ENCODE results near the gene MOCOS. TPM values are rescaled to one million over a fixed set of nuclear protein-coding genes. Genes with fewer than 3 reads are reported as not detected.

Gene MOCOS
- total and polyA plus RNA-seq, 3 experiments from 2014 or later: 0.04 to 0.13 (median 0.07) TPM

DNA sequence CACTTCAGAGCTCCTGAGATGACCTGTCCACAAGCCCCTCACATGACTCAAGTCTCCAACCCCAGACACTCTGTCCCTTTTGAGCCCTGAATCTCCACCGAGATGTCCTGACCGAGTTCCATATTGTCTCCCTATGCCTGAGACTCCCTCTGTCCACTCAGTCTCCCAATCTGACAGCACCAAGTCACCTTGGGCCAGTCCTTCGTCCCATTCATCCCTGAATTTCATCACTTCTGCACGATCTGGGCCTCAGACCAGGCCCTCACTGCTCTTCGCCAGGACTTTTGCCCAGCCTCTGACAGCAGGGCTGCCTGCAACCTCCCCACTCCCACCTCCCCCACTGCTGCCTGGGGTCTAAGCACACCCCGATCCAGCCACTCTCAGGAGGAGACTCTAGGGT, 4.3 kb upstream of the MOCOS start:
- ChIA-PET CTCF (no interaction called here), POLR2A (no interaction called here)
- H3K27me3 ChIP-seq (ENCODE audit: insufficient read depth, low read length, poor library complexity, severe bottlenecking): no peaks in the 10 kb centered on the region
- Mint-ChIP-seq H3K27me3 (peaks cover 0 to 4% of the 10 kb centered on the region in 2 donors), H3K36me3 (peaks cover 0 to 3% (median 1%) of the 10 kb centered on the region in 3 donors), H3K4me1 (peaks cover under 1 to 17% (median 3%) of the 10 kb centered on the region in 3 donors), H3K27ac (peak overlapping the region in 2 of 8 donors; percentile 13 to 64), H3K9me3 (no peaks in the 10 kb centered on the region), H3K4me3 (peak overlapping the region in 1 of 7 donors; percentile 24)
- no peaks in the 10 kb centered on the region for H3K36me3 ChIP-seq (ENCODE audit: insufficient read depth, low read length)
- no peaks in the 10 kb centered on the region for H3K9me3 ChIP-seq (ENCODE audit: low read length)
- no peak overlapping the region for H3K4me3 ChIP-seq (ENCODE audit: low read length)
- peaks cover 4% of the 10 kb centered on the region for H3K4me1 ChIP-seq (ENCODE audit: insufficient read depth, low read length)
- no peak for DNase-seq
- no peak overlapping the region for H3K27ac ChIP-seq (ENCODE audit: low read depth, low read length)

DNA sequence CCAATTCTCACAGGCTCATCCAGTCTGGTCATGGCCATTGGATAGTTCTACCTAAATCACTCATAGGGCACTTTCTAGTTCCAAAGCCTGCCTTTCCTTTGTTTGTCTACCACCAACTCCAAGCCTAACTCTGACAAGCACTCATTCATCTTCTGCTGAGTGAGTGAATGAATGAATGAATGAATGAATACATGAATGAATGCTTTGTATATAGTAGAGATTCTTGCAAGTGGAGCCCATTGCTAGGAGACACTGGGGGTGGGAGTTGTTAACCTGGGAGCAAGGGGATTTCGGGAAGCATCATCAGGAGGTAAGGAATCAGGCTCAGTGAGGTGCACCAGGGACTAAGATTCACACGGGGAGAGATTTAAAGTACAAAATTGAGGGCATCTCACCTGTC, 3.3 kb upstream of the MOCOS start:
- H3K36me3 Mint-ChIP-seq: no peaks in the 10 kb centered on the region
- POLR2A ChIA-PET: no interaction called here
- H3K9me3 ChIP-seq (ENCODE audit: low read length): no peaks in the 10 kb centered on the region
- H3K9me3 Mint-ChIP-seq: no peaks in the 10 kb centered on the region
- no peaks in the 10 kb centered on the region for H3K36me3 ChIP-seq (ENCODE audit: insufficient read depth, low read length)
- peaks cover 8 to 27% (median 9%) of the 10 kb centered on the region in 3 donors for H3K4me1 Mint-ChIP-seq
- no peak overlapping the region for H3K4me3 ChIP-seq (ENCODE audit: low read length)
- H3K27me3 ChIP-seq (ENCODE audit: insufficient read depth, low read length, poor library complexity, severe bottlenecking): no peaks in the 10 kb centered on the region
- no peak overlapping the region for H3K27ac ChIP-seq (ENCODE audit: low read depth, low read length)
- CTCF ChIA-PET: no interaction called here
- peaks cover 8 to 14% of the 10 kb centered on the region in 2 donors for H3K27me3 Mint-ChIP-seq
- H3K27ac Mint-ChIP-seq: peak overlapping the region in 2 of 8 donors; percentile 61 to 79
- peaks cover 7% of the 10 kb centered on the region for H3K4me1 ChIP-seq (ENCODE audit: insufficient read depth, low read length)
- H3K4me3 Mint-ChIP-seq: peak overlapping the region in 1 of 7 donors; percentile 23
- DNase-seq: no peak

DNA sequence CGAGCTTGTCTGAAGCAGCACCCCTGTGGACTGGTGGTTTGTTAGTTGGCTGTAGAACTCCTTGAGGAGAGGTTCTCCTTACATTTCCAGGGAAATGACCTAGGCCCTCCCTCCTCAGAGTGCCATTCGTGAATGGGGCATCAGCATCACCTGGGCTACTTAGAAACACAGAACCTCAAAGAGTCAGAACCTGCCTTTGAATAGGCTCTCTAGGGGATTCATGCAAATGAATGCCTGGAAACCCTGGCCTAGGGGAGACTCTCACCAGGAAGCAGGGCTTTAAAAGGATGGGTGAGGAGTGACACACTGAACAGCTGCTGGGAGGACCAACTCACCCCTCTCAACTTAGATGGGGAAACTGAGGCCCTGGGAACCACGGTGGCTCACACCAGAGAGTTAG, 2.1 kb upstream of the MOCOS start:
- Mint-ChIP-seq H3K27me3 (peaks cover 18 to 23% of the 10 kb centered on the region in 2 donors), H3K4me3 (peak overlapping the region in 3 of 7 donors; percentile 43 to 74 (median 59)), H3K36me3 (no peaks in the 10 kb centered on the region), H3K9me3 (no peaks in the 10 kb centered on the region), H3K27ac (no peak overlapping the region), H3K4me1 (peaks cover 9 to 24% (median 10%) of the 10 kb centered on the region in 3 donors)
- Histone ChIP-seq H3K27ac (ENCODE audit: low read depth, low read length) (no peak overlapping the region), H3K4me3 (ENCODE audit: low read length) (no peak overlapping the region), H3K36me3 (ENCODE audit: insufficient read depth, low read length) (no peaks in the 10 kb centered on the region), H3K4me1 (ENCODE audit: insufficient read depth, low read length) (peaks cover 7% of the 10 kb centered on the region), H3K27me3 (ENCODE audit: insufficient read depth, low read length, poor library complexity, severe bottlenecking) (no peaks in the 10 kb centered on the region), H3K9me3 (ENCODE audit: low read length) (no peaks in the 10 kb centered on the region)
- DNase-seq: no peak
- ChIA-PET POLR2A (no interaction called here), CTCF (no interaction called here)

DNA sequence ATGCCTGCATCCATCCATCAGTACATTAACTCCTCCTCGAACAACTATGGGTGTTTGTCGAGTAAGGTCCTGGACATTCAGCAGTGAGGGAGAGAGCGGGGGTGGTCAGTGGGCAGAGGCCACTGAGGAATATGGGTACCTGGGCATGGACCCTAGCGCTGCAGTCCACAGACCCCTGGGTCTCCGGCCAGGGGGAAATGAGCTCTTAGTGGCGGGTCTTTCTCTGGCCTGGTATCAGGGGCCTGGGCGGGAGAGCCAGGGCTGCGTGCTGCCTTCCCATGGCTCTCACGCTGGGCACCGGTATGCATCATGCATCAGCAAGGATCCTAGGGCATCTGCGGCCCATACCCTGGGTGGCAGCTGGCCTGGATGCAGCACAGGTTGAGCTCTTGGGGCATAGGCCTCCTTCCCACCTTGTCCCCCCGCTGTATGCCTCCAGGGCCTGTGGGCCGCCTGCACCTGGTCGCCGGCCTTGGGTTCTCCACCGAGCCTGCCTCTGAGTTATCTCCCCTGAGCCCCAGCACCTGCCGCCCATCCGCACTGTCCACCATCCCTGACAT, 1.3 kb upstream of the MOCOS start:
- H3K9me3 Mint-ChIP-seq: no peaks in the 10 kb centered on the region
- H3K27ac Mint-ChIP-seq: peak overlapping the region in 3 of 8 donors; percentile 27 to 90 (median 60)
- Histone ChIP-seq H3K9me3 (ENCODE audit: low read length) (no peaks in the 10 kb centered on the region), H3K4me3 (ENCODE audit: low read length) (no peak overlapping the region), H3K4me1 (ENCODE audit: insufficient read depth, low read length) (peaks cover 7% of the 10 kb centered on the region), H3K27ac (ENCODE audit: low read depth, low read length) (no peak overlapping the region), H3K36me3 (ENCODE audit: insufficient read depth, low read length) (no peaks in the 10 kb centered on the region), H3K27me3 (ENCODE audit: insufficient read depth, low read length, poor library complexity, severe bottlenecking) (no peaks in the 10 kb centered on the region)
- peaks cover 9 to 24% (median 10%) of the 10 kb centered on the region in 3 donors for H3K4me1 Mint-ChIP-seq
- DNase-seq: no peak
- POLR2A ChIA-PET: no interaction called here
- CTCF ChIA-PET: interaction anchor here (1.0 kb wide), 1 partner anchor 98 kb away, joined by 3 read pairs; no protein-coding TSS in a partner anchor
- peaks cover 20 to 27% of the 10 kb centered on the region in 2 donors for H3K27me3 Mint-ChIP-seq
- peak overlapping the region; percentile 74 to 89 (median 83) for H3K4me3 Mint-ChIP-seq
- no peaks in the 10 kb centered on the region for H3K36me3 Mint-ChIP-seq

DNA sequence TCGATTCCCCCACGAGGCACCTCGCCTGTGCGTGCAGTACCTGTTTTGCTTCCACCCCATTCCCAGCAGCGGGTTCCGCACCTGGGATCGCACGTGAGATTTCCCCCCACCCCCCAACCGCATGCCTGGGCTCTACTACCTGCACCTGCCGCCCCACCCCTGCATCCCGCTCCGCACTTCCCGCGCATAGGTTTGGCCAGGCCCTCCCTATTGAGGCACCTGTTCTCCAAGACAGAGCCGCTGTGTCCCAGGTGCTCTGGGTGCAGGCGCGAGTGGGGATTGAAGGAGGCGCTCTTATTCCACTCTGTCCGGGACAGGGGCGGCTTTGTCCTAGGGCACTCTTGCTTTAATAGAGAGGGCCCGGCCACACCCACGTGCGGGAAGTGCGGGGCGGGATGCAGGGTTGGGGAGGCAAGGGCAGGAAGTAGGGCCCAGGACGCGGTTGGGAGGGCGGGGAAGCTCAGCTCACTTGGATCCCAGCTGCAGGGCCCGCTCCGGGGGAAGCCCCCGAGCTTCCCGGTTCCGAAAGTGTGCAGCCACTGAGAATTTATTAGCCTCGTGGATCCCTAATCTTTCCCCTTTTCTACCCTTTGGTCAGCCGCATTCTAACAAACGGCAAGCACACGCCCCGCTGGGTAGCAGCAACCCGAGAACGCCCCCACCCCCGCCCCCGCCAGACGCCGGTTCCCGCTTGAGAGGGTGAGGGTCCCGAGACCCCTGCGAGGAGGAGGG, 670 bp upstream of the MOCOS start:
- Histone ChIP-seq H3K4me1 (ENCODE audit: insufficient read depth, low read length) (peaks cover 7% of the 10 kb centered on the region), H3K36me3 (ENCODE audit: insufficient read depth, low read length) (no peaks in the 10 kb centered on the region), H3K27me3 (ENCODE audit: insufficient read depth, low read length, poor library complexity, severe bottlenecking) (no peaks in the 10 kb centered on the region), H3K27ac (ENCODE audit: low read depth, low read length) (peak overlapping the region; percentile 43), H3K9me3 (ENCODE audit: low read length) (no peaks in the 10 kb centered on the region), H3K4me3 (ENCODE audit: low read length) (peak overlapping the region; percentile 75)
- peak overlapping the region; percentile 74 to 92 (median 83) for H3K4me3 Mint-ChIP-seq
- DNase-seq: peak in 2 of 5 donors; percentile 10 to 47
- no peaks in the 10 kb centered on the region for H3K9me3 Mint-ChIP-seq
- peaks cover 20 to 30% of the 10 kb centered on the region in 2 donors for H3K27me3 Mint-ChIP-seq
- CTCF ChIA-PET: interaction anchor here (1.0 kb wide), 1 partner anchor 98 kb away, joined by 3 read pairs; no protein-coding TSS in a partner anchor
- H3K4me1 Mint-ChIP-seq: peaks cover 9 to 24% (median 10%) of the 10 kb centered on the region in 3 donors
- no peaks in the 10 kb centered on the region for H3K36me3 Mint-ChIP-seq
- peak overlapping the region in 2 of 8 donors; percentile 44 to 90 for H3K27ac Mint-ChIP-seq
- POLR2A ChIA-PET: no interaction called here

DNA sequence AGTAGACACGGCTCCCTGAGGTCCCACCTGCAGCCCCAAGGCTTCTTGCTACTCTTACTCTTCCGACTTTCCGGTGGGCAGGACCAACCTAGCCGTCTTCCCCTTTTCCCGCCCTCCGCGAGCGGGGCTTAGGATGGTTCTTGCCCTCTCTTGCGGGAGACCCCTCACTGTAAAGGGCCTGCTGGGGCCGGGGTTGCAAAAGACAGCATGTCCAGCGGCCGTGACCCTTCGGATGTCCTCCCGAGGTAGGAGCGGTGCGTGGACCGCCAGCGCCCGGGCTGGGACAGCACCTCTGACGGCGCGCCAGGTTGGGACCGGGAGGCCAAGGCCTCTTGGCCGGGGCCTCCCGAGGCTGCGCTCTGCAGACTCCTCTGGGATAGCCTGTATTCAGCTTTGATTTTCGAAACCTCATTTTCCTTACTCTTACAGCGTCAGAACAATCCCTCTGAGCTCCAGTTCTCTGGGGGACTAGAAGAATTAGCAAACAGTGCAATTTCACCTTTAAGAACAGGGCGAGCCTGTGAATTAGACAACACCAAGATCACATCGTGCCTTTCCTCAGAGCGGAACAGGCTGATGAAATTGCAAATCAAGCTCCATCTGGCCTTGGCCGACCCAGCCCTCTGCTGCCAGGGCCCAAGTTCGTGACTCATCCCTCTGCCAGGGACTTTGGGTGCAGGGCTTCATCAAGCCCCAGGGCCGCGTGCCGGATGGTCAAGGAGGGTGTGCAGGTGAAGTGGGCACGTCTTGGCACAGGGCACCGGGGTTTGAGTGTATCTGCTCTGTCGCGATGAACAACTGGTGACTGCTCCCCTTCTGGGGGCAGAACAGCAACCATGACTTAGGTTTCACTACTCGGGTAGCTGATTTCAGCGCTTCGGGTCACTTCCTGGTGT, 777 bp downstream of the MOCOS start:
- no peaks in the 10 kb centered on the region for H3K36me3 Mint-ChIP-seq
- no peaks in the 10 kb centered on the region for H3K9me3 Mint-ChIP-seq
- Histone ChIP-seq H3K4me1 (ENCODE audit: insufficient read depth, low read length) (peaks cover 7% of the 10 kb centered on the region), H3K27ac (ENCODE audit: low read depth, low read length) (peak overlapping the region; percentile 29), H3K9me3 (ENCODE audit: low read length) (no peaks in the 10 kb centered on the region), H3K4me3 (ENCODE audit: low read length) (peak overlapping the region; percentile 75), H3K27me3 (ENCODE audit: insufficient read depth, low read length, poor library complexity, severe bottlenecking) (no peaks in the 10 kb centered on the region), H3K36me3 (ENCODE audit: insufficient read depth, low read length) (no peaks in the 10 kb centered on the region)
- peak in 1 of 5 donors; percentile 48 for DNase-seq
- CTCF ChIA-PET: interaction anchor here (1.1 kb wide), 1 partner anchor 42 kb away, joined by 3 read pairs; no protein-coding TSS in a partner anchor
- peak overlapping the region; percentile 74 to 92 (median 83) for H3K4me3 Mint-ChIP-seq
- H3K27ac Mint-ChIP-seq: peak overlapping the region in 2 of 8 donors; percentile 4 to 26
- peaks cover 9 to 24% (median 10%) of the 10 kb centered on the region in 3 donors for H3K4me1 Mint-ChIP-seq
- H3K27me3 Mint-ChIP-seq: peaks cover 20 to 35% of the 10 kb centered on the region in 2 donors
- POLR2A ChIA-PET: interaction anchor here (0.7 kb wide), 1 partner anchor 59 kb away, joined by 3 read pairs; the partner anchor contains the start of gene SLC39A6

DNA sequence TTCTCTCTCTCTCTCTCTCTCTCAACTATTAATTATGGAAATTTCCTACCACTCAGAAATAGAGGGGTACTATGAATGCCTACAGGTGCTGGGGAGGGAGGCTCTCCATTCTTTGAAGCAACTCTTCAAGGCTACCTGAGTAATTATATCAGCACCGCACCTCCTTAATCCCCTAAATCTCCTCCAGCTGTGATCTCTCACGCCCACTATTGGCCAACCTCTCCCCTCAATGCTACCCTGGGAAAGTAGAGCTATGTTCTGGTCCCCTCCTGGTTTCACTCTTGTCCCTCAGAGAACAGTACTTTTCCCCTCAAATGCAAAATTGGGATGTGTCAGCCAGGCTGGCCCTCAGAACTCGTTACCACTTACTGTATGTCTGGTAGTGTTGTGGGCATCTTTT, 1.6 kb downstream of the MOCOS start:
- H3K4me3 ChIP-seq (ENCODE audit: low read length): no peak overlapping the region
- Mint-ChIP-seq H3K27me3 (peaks cover 20 to 35% of the 10 kb centered on the region in 2 donors), H3K9me3 (no peaks in the 10 kb centered on the region), H3K4me3 (peak overlapping the region; percentile 6 to 83 (median 79)), H3K27ac (peak overlapping the region in 1 of 8 donors; percentile 25), H3K4me1 (peaks cover 9 to 24% (median 10%) of the 10 kb centered on the region in 3 donors), H3K36me3 (no peaks in the 10 kb centered on the region)
- H3K4me1 ChIP-seq (ENCODE audit: insufficient read depth, low read length): peaks cover 7% of the 10 kb centered on the region
- no peaks in the 10 kb centered on the region for H3K27me3 ChIP-seq (ENCODE audit: insufficient read depth, low read length, poor library complexity, severe bottlenecking)
- no peak overlapping the region for H3K27ac ChIP-seq (ENCODE audit: low read depth, low read length)
- H3K9me3 ChIP-seq (ENCODE audit: low read length): no peaks in the 10 kb centered on the region
- ChIA-PET CTCF (interaction anchor here (1.1 kb wide), 1 partner anchor 42 kb away, joined by 3 read pairs; no protein-coding TSS in a partner anchor), POLR2A (no interaction called here)
- no peak for DNase-seq
- H3K36me3 ChIP-seq (ENCODE audit: insufficient read depth, low read length): no peaks in the 10 kb centered on the region

Measured in CD8-positive, alpha-beta memory T cell (primary cell).